PFSK-1 (cell line): ENCODE measurements around the gene GET4.

ENCODE experiments used
- FOXP2 ChIP-seq: optimal IDR thresholded peaks from 2 replicates; pipeline ENCODE3; 2011; ENCODE audit warnings: borderline replicate concordance, control low read depth, inconsistent platforms; ENCODE audit not compliant: insufficient read depth; ENCODE audit errors: extremely low read length, extremely low read depth
- POLR2AphosphoS5 ChIP-seq: IDR thresholded peaks from 2 replicates; pipeline ENCODE4 v1.6.1; 2012; ENCODE audit warnings: low read depth, mild to moderate bottlenecking, control low read depth, low read length, moderate library complexity
- REST ChIP-seq, 2 experiments: IDR thresholded peaks; 2 replicates each; pipeline versions ENCODE4 v1.6.1 to v1.8.0; 2011 to 2012; ENCODE audit warnings: low read depth in 2 of 2, low read length in 2 of 2, control low read depth in 1 of 2, inconsistent platforms in 1 of 2, mild to moderate bottlenecking in 1 of 2, moderate library complexity in 1 of 2; ENCODE audit not compliant: insufficient read depth in 1 of 2
- SIN3A ChIP-seq: IDR thresholded peaks from 2 replicates; pipeline ENCODE4 v1.6.1; 2012; ENCODE audit warnings: mild to moderate bottlenecking, low read length, moderate library complexity, borderline replicate concordance; ENCODE audit not compliant: insufficient read depth
- TAF1 ChIP-seq: IDR thresholded peaks from 2 replicates; pipeline ENCODE4 v1.6.1; 2012; ENCODE audit warnings: low read length, control low read depth, borderline replicate concordance; ENCODE audit not compliant: insufficient read depth

The GET4 gene

GRCh38 chr7:910931-911431 lies 34.6 kb downstream of the GET4 start:
- TF ChIP-seq TAF1 (no peak), FOXP2 (no peak), SIN3A (no peak), POLR2AphosphoS5 (no peak), REST (IDR thresholded peaks at IDR 0.05; ENCODE audit: insufficient read depth in 1 of 2, low read depth in 2 of 2, low read length in 2 of 2) (no peak)

- no peak for TF ChIP-seq TAF1
- TF ChIP-seq REST (IDR thresholded peaks at IDR 0.05; ENCODE audit: insufficient read depth in 1 of 2, low read depth in 2 of 2, low read length in 2 of 2), result no peak
- no peak for TF ChIP-seq SIN3A
- no peak for TF ChIP-seq POLR2AphosphoS5
- no peak for TF ChIP-seq FOXP2
Measured at GRCh38 chr7:911791-912480, 35.6 kb downstream of the GET4 start.

GRCh38 chr7:913736-914520 lies 37.6 kb downstream of the GET4 start:
- TF ChIP-seq TAF1, result no peak
- TF ChIP-seq FOXP2, result no peak
- no peak for TF ChIP-seq POLR2AphosphoS5
- no peak for TF ChIP-seq REST (IDR thresholded peaks at IDR 0.05; ENCODE audit: insufficient read depth in 1 of 2, low read depth in 2 of 2, low read length in 2 of 2)
- no peak for TF ChIP-seq SIN3A

GRCh38 chr7:914521-915194 lies 38.3 kb downstream of the GET4 start:
- TF ChIP-seq SIN3A (no peak), POLR2AphosphoS5 (no peak), FOXP2 (no peak), REST (IDR thresholded peaks at IDR 0.05; ENCODE audit: insufficient read depth in 1 of 2, low read depth in 2 of 2, low read length in 2 of 2) (no peak), TAF1 (no peak)
